ENCODE measurements around the gene TWIST2. TPM values are rescaled to one million over a fixed set of nuclear protein-coding genes. Genes with fewer than 3 reads are reported as not detected.

TWIST2 gene
- total RNA-seq, 3 donors from 2014 or later: 38.2 to 200 (median 178) TPM

DNA sequence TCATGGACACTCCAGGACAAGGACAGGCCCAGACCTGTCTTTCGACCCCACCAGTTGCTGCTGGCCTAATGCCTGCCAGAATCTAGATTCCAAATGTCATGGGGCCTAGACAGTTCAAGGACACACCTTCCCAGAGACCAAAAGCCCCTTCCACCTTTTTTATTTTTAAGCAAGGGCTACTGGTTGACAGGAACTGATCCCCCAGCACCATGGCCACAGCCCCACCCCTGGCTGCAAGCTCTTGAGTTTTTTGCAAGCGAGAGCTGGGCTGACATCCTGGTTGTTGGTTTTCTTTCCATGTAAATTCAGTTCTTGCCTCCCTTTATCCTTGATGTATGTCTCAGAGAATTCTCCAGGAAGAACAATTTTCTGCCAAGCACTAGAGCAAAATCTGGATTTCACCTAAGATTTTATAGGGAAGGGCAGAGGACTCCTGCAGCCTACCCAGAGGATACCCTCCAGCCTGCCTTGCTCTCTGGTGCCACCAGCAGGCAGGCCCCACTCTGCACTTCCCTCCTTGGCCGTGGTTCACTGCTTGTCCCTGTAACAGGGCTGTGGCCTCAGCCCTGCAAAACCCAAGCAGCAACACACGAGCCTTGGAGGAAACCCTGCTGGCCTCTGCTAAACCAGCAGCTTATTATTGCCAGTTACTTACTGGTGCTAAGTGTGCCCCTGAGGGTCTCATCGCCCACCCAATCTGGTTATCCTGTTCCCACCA is 97.7 kb downstream of the TWIST2 start:
- Histone ChIP-seq H3K27ac (no peak overlapping the region), H3K27me3 (no peaks in the 10 kb centered on the region), H3K9me3 (no peaks in the 10 kb centered on the region), H3K36me3 (no peaks in the 10 kb centered on the region), H3K4me3 (no peak overlapping the region), H3K4me1 (no peaks in the 10 kb centered on the region)
- TF ChIP-seq, protein P1, sequence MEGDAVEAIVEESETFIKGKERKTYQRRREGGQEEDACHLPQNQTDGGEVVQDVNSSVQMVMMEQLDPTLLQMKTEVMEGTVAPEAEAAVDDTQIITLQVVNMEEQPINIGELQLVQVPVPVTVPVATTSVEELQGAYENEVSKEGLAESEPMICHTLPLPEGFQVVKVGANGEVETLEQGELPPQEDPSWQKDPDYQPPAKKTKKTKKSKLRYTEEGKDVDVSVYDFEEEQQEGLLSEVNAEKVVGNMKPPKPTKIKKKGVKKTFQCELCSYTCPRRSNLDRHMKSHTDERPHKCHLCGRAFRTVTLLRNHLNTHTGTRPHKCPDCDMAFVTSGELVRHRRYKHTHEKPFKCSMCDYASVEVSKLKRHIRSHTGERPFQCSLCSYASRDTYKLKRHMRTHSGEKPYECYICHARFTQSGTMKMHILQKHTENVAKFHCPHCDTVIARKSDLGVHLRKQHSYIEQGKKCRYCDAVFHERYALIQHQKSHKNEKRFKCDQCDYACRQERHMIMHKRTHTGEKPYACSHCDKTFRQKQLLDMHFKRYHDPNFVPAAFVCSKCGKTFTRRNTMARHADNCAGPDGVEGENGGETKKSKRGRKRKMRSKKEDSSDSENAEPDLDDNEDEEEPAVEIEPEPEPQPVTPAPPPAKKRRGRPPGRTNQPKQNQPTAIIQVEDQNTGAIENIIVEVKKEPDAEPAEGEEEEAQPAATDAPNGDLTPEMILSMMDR (IDR thresholded peaks at IDR 0.05): peak; percentile 16 to 21 (median 19)
- TF ChIP-seq POLR2AphosphoS5 (IDR thresholded peaks at IDR 0.05): no peak
- intact Hi-C loops (cut with DNase I; ENCODE audit: low total_unique reads): no loop called here
- peak in 1 of 2 donors; percentile 16 for DNase-seq (ENCODE audit: low spot score in 2 of 2)

DNA sequence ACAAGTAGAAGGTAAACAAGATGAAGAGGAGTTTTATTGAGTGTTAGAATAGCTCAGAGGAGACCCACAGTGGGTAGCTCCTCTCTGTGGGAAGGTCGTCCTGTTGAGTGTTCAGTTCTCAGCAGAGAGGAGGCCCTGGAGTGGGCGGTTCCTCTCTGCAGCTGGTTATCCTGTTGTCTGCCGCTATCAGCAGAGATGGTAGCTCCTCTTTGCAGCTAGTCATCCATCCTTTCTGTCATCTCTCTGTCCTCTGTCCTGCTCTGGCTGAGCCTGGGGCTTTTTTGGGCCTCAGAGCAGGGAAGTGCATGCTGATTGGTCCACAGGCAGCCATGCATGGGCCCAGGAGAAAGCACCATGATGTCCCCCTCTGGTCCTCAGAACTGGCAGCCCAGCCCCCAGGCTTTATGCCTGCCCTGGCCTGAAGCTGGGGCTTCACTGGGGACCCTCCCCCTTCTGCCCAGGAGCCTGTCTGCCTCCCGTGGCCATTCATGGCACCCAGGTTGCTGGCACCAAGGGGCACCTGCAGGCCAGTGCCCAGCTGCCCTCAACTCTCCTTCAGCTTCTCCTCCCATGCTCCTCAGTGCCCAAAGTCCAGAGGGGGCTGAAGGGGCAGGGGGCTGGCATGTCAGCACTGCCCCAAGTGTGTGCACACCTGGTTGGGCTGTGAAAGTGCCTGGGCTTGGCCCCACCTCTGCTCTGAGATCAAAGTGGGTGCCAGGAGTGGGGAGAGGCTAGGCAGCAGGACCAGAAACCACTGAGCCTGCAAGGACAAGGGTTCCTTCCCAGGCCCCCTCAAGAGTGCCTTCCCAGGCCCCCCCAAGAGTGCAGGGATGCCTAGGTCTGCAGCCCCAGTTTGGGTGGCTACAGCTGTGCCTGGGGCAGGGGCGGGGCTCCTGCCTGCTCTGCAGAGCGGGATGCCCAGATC is 98.7 kb downstream of the TWIST2 start:
- Histone ChIP-seq H3K27ac (no peak overlapping the region), H3K27me3 (no peaks in the 10 kb centered on the region), H3K4me1 (no peaks in the 10 kb centered on the region), H3K4me3 (no peak overlapping the region), H3K36me3 (no peaks in the 10 kb centered on the region), H3K9me3 (no peaks in the 10 kb centered on the region)
- DNase-seq (ENCODE audit: low spot score in 2 of 2): peak in 1 of 2 donors; percentile 4
- TF ChIP-seq POLR2A (IDR thresholded peaks at IDR 0.05): no peak
- TF ChIP-seq POLR2AphosphoS5 (IDR thresholded peaks at IDR 0.05): no peak
- TF ChIP-seq, protein P1 (IDR thresholded peaks at IDR 0.05): no peak
- intact Hi-C loops (cut with DNase I; ENCODE audit: low total_unique reads): no loop called here

DNA sequence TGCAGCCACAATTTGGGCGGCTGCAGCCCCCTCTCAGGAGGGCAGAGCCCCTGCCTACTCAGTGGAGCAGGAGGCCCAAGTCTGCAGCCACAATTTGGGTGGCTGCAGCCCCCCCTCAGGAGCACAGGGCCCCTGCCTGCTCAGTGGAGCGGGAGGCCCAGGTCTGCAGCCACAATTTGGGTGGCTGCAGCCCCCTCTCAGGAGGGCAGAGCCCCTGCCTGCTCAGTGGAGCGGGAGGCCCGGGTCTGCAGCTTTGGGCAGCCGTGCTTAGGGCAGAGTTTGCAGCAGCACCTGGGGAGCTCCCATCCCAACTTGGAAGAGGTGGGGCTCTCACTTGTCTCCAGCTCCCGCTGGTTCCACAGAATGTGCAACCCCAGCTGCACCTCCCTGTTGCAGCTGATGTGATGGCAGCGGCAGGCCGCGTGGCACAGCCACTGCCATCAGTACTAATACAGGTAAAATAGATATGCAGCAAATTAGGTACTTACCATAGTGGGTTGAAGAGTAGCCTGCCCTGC is 99.4 kb downstream of the TWIST2 start:
- peak in 1 of 2 donors; percentile 5 for DNase-seq (ENCODE audit: low spot score in 2 of 2)
- intact Hi-C loops (cut with DNase I; ENCODE audit: low total_unique reads): no loop called here
- TF ChIP-seq POLR2AphosphoS5 (IDR thresholded peaks at IDR 0.05) (no peak), POLR2A (IDR thresholded peaks at IDR 0.05) (no peak)
- TF ChIP-seq, protein P1 (IDR thresholded peaks at IDR 0.05): no peak
- Histone ChIP-seq H3K4me1 (no peaks in the 10 kb centered on the region), H3K4me3 (no peak overlapping the region), H3K27me3 (no peaks in the 10 kb centered on the region), H3K9me3 (no peaks in the 10 kb centered on the region), H3K27ac (no peak overlapping the region), H3K36me3 (no peaks in the 10 kb centered on the region)

DNA sequence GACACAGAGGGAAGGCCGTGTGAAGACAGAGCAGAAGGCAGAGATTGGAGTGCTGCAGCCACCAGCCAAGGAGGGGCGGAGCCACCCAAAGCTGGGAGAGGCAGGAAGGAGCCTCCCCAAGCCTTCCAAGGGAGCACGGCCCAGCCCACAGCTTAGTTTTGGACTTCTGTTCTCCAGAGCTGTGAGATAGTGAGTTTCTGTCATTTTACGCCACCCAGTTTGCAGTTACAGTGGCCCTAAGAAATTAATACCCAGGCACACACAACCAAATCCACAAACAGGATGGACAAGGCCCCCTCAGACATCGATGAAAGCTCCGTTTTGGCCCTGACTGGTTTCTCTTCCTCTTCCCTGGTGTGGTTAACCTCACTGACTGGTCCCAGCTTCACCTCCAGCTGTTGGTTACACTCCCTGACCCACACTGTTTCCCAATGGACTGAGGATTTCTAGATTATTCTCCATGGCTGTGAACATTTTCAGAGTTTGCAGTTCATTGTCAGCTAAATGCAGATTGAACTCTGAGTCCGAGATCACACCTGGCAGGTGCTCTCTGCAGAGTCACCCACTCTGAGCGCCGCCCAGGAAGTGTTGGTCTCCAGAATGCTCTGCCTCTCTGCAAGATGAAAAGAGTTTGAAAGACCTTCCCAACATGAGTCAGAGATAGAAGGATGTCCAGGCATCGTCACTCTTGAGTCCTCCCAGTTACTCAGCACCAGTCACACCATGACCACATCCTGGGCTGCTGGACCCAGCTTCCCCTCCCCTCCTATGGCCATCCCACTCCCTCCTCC is 100.2 kb downstream of the TWIST2 start:
- Histone ChIP-seq H3K36me3 (no peaks in the 10 kb centered on the region), H3K27ac (peak overlapping the region in 1 of 2 donors; percentile 38), H3K4me1 (no peaks in the 10 kb centered on the region), H3K27me3 (no peaks in the 10 kb centered on the region), H3K9me3 (no peaks in the 10 kb centered on the region), H3K4me3 (no peak overlapping the region)
- TF ChIP-seq, protein P1 (IDR thresholded peaks at IDR 0.05): no peak
- no peak for TF ChIP-seq POLR2A (IDR thresholded peaks at IDR 0.05)
- intact Hi-C loops (cut with DNase I; ENCODE audit: low total_unique reads): no loop called here
- DNase-seq (ENCODE audit: low spot score in 2 of 2): peak in 1 of 2 donors; percentile 13

Data from breast epithelium (tissue), 4 donors.